ENCODE data around the gene GREM2.

DNA sequence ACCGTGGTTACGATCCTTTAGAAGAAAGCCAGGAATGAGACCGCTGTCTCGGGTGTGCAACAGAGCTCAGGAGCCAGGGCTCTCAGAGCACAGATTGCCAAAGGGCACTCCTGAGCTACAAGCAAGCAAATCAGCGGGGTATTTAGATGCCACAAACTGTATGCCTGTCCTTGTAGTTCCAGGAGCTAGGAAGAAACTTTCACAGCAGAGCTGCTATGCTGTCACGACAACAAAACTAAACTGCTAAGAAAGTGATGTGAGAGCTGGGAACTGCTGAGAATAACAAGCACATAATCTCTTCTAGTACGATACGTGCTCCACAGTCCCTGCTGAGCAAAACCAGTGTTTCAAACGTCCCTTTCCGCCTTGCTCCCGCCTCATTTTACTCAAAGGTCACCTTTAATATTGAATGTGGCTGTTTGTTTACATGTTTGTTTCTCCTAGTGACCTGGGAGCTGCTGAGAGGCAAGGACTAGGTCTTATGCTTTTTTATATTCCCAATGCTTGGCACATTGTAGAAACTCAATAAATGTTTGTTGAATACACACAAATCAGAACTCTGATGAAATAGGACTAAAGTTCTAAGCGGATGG is 14.7 kb downstream of the GREM2 start:
- no peak for TF ChIP-seq POLR2A (IDR thresholded peaks at IDR 0.05)
- TF ChIP-seq, protein P1, sequence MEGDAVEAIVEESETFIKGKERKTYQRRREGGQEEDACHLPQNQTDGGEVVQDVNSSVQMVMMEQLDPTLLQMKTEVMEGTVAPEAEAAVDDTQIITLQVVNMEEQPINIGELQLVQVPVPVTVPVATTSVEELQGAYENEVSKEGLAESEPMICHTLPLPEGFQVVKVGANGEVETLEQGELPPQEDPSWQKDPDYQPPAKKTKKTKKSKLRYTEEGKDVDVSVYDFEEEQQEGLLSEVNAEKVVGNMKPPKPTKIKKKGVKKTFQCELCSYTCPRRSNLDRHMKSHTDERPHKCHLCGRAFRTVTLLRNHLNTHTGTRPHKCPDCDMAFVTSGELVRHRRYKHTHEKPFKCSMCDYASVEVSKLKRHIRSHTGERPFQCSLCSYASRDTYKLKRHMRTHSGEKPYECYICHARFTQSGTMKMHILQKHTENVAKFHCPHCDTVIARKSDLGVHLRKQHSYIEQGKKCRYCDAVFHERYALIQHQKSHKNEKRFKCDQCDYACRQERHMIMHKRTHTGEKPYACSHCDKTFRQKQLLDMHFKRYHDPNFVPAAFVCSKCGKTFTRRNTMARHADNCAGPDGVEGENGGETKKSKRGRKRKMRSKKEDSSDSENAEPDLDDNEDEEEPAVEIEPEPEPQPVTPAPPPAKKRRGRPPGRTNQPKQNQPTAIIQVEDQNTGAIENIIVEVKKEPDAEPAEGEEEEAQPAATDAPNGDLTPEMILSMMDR (IDR thresholded peaks at IDR 0.05) = no peak
